Measurements from ENCODE around the gene RFX2.

Gene RFX2

GRCh38 chr19:6103894-6104293, 6.4 kb downstream of the RFX2 start:
- DNase-seq (ENCODE audit: low spot score), result no peak

DNA sequence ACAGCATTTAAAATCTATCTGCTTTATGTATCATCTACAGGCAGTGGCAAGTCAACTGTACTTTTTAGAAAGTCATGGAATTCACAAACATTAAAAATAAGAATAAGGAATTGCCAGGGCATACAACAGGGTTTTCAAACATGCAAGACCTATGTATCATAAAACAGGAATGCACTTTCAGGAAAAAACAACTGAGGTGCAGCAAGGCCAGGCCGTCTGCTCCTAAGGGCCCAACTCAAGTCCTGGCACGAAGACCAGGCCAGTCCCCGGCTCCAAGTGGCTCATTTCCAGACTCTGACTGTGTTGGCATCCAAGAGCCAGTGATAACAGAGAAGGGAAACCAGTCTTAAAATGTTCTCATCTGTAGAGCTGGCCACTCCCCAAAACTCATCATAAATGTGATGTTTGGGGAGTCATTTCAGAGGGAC, 7.1 kb downstream of the RFX2 start:
- DNase-seq (ENCODE audit: low spot score), result no peak

GRCh38 chr19:6101991-6102390, 8.3 kb downstream of the RFX2 start:
- DNase-seq (ENCODE audit: low spot score), result no peak

DNA sequence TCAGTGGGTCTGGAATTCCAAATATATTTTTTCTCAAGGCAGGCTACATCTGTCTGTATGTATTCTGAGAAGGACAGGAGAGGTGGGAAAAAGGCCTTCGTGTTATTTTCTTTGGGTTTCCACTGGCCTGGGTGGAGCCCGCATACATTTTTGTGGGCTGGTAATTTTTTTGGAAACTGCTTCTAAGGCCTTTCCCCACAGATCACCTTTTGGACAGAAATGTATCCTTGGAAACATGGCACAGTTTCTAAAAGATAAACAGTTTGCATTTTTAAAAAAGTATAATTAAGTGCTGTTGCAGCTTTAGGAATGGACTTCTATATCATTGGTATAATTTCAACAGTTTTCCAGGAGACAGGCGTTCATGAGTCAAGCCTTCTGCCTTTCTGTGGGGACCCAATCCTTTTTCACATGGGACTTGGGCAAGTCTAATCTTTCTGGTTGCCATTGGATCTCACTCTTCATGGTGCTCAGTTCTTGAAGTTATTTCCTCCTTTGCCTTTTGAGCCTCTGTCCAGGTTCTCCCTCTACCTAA, 8.9 kb downstream of the RFX2 start:
- no peak for DNase-seq (ENCODE audit: low spot score)

DNA sequence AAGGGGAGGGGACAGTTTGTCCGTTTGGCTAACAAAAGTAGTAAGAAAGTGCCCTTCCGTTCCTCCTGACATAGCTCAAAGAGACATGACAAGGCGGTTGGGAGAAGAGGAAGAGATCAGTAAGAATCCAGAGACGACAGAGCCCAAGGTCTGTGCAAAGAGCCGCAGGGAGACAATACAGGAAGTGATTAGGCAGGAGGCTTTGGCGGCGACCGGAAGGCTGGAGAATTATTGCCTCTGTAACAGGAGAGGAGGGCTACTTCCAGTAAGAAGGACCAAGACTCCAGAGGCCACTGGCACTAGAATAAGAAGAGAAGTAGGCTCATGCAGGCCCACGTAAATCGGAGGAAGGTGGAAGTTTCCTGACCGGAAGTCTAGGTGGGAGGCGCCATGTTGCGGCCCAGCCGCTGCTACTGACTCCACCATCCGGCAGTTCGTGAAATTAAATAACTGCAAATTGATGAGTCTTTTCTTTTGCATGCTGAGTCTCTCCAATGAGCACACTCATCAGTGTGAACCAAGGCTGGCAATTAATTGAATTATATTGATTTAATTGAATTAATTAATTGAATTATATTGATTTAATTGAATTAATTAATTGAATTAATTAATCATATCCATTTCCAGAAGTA, 9.9 kb downstream of the RFX2 start:
- DNase-seq (ENCODE audit: low spot score), result no peak

GRCh38 chr19:6099599-6099998, 10.7 kb downstream of the RFX2 start:
- DNase-seq (ENCODE audit: low spot score), result no peak

DNA sequence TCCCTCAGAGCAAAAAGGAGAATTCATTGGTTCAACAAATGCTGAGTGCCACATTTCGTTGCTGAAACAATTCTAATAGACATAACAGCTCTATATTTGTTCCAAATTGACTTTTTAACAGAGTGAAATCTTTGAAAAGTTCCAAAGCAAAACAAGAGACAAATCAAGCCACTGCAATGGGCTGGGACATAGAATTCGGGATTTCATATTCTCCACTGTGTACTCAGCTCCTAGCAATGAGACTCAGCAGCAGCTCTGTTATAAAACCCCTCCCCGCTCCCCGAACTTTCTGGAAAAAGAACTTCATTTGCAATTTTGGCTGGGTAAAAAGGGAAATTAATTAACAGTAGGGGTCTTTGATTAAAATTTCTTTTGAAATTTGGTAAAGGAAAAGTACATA, 11.3 kb downstream of the RFX2 start:
- no peak for DNase-seq (ENCODE audit: low spot score)

DNA sequence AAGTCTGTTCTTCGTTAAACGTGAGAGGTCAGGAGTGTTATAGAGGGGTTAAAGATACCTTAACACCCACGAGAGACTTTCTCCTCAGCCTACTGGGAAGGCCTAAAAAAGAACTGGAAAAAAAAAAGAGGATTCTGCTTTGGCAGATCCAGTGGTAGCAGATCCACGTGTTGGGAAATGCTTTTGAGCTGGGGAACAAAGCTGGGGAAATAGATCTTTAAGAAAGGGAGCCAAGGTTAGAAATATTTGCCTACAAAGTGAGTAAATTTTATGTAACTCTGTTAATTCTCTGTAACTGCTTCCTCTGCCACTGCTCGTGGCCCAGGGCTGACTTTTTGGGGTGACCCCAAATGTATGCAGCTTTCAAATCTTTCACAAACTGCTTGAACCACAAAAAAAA, 11.7 kb downstream of the RFX2 start:
- DNase-seq (ENCODE audit: low spot score), result no peak

DNA sequence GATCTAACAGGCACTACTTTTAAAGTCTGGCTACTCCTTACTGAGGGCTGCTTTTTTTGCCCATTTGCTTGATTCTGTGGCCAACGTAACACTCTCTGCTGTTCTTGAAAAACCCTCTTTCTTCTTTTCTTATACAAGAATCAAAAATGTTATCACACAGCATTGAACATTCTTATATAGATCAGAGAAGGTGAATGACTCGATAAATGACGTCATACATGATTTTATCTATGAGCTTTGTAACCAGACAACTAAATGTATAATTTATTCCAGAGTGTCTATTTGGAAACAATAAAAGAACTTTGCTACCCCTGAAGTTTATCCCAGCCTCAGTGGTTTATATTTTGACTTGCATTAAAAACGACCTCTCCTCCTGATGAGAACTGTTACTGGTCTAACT, 12.4 kb downstream of the RFX2 start:
- no peak for DNase-seq (ENCODE audit: low spot score)

GRCh38 chr19:6095760-6096159, 14.5 kb downstream of the RFX2 start:
- no peak for DNase-seq (ENCODE audit: low spot score)

DNA sequence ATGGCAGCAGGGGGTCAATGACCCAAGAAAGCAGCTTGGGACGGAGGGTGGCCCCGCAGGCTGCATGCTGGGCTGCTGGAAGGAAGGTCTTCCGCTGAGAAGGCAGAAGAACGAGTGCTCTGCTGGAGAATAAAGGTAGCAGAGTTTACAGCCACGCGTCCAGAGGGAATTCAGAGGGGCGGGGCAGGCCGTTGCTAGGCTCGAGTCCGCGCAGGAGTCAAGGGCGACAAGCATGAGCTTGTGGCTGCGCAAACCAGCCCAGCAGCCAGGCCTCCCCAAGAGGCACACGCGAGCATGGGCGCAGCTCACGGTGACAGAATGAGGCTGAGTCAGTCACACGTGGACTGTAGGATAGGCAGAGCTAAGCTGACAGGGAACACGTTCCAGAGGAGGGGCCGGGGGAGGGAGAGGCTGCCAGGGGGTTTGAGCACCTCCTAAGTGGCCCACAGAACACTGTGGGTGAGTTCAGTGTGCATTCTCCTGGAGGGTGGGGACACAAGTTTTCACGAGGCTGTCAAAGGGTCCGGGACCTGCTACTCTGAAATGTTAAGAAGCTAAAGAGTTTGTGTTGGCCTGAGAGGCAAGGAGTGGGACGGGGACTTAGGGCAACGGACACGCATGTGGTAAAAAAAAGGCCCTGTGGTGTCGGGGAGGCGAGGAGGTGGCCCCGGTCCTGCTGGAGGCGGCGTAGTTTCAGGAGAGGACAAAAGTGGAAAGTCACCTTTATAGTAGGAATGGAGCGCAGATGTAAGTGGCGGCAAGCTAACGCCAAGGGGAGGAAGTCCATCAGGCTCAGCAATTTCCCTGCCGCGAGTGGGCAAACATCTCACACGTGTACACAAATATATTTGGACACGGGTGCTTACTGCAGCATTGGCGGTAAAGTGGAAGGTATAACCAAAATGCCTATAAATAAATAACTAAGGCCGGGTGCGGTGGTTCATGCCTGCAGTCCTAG, 17.7 kb downstream of the RFX2 start:
- no peak for DNase-seq (ENCODE audit: low spot score)

- DNase-seq (ENCODE audit: low spot score), result no peak
These were observed 18.5 kb downstream of the RFX2 start for GRCh38 chr19:6091771-6092291.

GRCh38 chr19:6090634-6091033, 19.7 kb downstream of the RFX2 start:
- DNase-seq (ENCODE audit: low spot score), result no peak

- DNase-seq (ENCODE audit: low spot score), result no peak
These were observed 21.7 kb downstream of the RFX2 start for GRCh38 chr19:6088602-6089049.

GRCh38 chr19:6087074-6087571, 23.2 kb downstream of the RFX2 start:
- no peak for DNase-seq (ENCODE audit: low spot score)

DNA sequence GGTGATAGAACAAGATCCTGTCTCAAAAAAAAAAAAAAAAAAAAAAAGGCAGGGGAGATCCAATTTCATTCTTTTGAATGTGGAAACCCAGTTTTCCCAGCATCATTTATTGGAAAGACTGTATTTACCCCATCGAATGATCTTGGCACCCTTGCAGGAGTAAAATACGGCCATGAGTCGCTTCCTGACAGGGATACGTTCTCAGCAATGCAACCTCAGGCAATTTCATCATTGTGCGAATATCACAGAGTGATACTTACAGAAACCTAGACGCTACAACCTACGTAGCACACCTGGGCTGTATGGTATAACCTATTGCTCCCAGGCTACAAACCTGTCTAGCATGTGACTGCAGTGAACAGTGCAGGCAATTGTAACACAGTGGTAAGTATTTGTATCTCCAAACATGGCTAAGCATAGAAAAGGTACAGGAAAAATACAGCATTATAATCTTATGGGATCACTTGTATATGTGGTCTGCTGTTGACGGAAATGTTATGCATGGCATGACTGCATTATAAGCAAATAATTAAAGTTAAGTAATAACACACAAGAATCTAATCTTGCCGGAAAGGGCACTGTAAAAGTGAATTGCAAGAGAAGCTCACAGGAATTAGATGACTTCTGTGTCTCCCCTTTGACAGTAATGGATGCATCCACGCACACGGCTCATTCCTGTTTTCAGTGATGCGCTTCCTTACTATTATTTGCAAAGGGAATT, 24.1 kb downstream of the RFX2 start:
- no peak for DNase-seq (ENCODE audit: low spot score)

DNA sequence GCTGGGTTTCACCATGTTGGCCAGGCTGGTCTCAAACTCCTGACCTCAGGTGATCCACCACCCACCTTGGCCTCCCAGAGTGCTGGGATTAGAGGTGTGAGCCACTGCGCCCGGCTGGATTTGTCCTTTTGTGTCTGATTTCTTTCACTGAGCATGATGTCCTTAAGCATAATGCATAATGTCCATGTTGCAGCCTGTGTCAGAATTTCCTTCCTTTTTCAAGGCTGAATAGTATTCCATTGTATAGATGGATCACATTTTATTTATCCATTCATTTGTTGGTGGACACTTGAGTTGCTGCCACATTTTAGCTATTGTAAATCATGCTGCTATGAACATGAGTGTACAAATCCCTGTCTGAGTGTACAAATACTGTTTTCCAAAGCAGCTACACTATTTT, 25.5 kb downstream of the RFX2 start:
- DNase-seq (ENCODE audit: low spot score), result no peak

DNA sequence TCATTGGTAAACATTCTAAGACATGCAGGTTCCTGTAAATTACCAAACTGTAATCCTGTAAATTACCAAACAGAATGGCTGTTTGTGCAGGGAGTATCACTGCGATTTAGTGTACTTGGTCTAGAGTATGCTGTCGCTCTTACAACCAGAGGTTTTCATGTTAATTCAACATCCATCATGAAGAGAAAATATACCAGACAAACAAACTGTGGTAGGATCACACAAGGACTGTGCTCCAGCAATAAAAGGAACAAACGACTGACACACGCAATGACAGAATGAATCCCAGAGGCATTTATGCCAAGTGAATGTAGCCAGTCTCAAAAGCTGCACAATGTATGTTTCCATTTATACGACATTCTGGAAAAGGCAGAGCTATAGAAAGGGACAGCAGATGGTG, 31.2 kb downstream of the RFX2 start:
- DNase-seq (ENCODE audit: low spot score), result no peak

GRCh38 chr19:6078068-6078467, 32.2 kb downstream of the RFX2 start:
- DNase-seq (ENCODE audit: low spot score), result no peak

DNA sequence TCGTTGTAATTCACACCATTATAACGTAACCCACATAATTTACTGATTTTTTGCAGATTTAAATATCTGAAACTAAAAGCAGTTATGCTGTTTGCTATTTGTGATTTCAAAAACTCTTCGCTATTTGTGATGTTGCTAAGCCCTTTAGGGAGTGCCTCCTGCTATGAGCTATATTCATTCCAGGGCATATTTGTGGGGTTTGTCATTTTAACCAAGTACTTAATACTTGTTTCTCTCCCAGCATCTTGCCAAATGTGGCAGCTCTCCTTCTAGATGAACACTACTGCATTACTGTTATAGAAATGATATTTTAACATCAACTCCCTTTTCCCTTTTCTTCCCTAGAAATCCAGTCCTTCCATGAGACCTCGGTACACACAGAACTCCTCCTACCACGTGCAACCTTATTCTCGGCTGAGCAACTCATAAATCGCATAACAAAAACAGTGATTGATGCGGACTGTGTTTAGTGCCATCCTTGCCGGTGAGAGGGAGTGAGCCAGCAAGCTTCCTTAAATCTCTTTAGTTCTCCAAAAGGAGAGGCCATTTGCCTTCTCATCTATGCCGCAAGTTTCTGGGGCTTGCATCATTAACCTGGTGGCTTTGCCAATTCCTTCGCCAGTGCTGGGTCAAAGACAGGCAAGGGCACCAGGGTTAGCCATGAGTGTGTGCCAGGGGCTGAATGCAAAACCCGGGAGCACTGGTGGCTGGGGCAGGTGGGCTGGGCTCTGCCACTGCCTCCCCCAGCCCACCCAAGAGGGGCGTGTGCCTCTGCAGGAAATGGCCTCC, 33.4 kb downstream of the RFX2 start:
- no peak for DNase-seq (ENCODE audit: low spot score)

DNA sequence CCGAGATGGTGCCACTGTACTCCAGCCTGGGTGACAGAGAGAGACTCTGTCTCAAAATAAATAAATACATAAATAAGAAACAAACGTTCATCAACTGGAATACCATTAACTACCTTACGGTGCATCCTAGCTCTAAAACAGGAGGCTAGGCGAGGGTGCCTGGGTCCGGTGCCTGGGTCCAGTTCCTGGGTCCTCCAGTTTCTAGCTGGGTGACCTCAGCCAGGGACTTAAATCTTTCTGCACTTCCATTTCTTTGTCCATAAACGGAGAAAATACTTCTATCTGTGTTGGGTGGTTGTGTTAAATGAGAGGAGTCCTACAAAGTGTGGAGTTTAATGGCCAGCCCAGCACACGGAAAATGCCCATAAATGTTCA, 34.0 kb downstream of the RFX2 start:
- no peak for DNase-seq (ENCODE audit: low spot score)

Measured in pons (tissue), 1 donor.